ENCODE data around the gene POLE. TPM values are rescaled to one million over a fixed set of nuclear protein-coding genes. Genes with fewer than 3 reads are reported as not detected.

The POLE gene
- polyA plus RNA-seq, 3 donors, result 54.6 to 63.3 (median 62.3) TPM

- no peak for DNase-seq
Measured at GRCh38 chr12:132617822-132618682, 69.1 kb downstream of the POLE start.

GRCh38 chr12:132617135-132617701, 69.9 kb downstream of the POLE start:
- no peak for DNase-seq

DNA sequence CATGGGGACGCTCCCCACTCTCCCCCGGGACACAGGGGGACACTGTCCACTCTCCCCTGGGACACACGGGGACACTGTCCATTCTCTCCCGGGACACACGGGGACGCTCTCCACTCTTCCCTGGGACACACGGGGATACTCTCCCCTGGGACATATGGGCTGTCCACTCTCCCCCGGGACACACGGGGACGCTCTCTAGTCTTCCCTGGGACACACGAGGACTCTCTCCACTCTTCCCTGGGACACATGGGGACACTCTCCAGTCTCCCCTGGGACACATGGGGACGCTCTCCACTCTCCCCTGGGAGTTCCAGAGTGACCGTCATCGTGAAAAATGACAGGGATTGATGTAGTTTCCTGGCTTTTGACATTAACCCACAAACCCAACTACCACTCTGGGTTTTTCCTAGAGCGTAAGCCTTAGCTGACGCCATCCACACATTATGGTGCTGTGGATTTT, 71.5 kb downstream of the POLE start:
- no peak for DNase-seq

DNA sequence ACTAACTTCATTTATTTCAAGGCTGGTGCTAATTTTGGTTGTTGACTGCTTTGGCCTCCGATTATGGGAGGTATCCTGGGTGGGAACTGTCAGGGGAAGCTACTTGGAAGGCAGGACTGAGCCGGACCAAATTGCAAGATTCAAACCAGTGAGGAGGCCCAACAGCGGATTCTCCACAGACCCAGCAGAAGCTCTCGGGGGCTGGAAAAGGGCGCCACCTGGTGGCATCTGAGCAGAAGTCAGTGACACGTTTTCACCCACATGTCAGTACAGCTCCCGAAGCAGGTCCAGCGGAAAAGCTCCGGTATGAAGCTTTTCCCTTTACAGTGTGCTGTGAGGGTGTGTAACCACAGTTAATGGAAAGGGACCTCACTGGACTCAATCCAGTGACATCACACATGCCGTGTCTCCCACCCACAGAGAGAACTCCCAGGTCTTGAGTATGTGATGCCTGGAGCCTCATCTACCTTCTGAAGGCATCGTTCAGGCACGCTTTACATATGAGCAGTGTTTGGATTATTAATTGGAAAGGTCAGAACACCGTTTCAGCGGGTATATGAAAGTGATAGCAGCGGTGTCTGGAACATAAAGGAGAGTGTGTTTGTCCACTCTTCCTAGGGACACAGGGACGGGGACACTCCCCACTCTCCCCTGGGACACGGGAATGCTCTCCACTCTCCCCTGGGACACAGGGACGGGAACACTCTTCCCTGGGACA, 72.1 kb downstream of the POLE start:
- peak; percentile 86 for DNase-seq

DNA sequence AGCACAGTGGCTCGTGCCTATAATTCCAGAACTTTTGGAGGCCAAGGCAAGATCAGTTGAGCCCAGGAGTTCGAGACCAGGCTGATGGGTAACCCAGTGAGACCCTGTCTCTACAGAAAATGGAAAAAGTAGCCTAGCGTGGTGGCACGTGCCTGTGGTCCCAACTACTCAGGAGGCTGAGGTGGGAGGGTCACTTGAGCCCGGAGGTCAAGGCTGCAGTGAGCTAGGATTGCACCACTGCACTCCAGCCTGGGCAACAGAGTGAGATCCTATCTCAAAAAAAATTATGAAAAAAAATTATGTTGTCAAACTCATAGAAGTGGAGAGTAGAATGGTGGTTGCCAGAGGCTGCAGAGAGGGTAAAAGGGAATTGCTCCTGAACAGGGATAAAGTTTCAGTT, 73.1 kb downstream of the POLE start:
- no peak for DNase-seq

DNA sequence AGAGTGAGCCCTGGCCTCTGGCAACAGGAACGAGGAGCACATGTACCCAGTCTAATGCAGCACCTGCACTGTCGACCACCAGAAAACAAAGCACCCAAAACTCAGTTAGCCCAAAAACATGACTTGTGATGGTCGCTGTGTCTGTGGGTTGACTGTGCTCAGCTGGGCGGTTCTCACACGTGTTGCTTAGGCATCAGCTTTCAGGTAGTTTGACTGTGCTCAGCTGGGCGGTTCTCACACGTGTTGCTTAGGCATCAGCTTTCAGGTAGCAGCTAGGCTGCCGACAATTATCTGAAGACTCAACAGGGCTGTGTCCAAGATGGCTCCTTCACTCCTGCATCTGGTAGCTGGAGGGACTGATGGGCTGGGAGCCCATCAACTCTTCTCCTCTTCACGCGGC, 75.5 kb downstream of the POLE start:
- DNase-seq, result no peak

GRCh38 chr12:132610866-132611602, 76.1 kb downstream of the POLE start:
- DNase-seq, result no peak

- no peak for DNase-seq
Measured at GRCh38 chr12:132610051-132610759, 76.9 kb downstream of the POLE start, which contains the start of gene LRCOL1. Gene LRCOL1, minus strand, starts transcription at chr12:132610582. Its CDS starts 4,331 bp downstream, at chr12:132606251.

DNA sequence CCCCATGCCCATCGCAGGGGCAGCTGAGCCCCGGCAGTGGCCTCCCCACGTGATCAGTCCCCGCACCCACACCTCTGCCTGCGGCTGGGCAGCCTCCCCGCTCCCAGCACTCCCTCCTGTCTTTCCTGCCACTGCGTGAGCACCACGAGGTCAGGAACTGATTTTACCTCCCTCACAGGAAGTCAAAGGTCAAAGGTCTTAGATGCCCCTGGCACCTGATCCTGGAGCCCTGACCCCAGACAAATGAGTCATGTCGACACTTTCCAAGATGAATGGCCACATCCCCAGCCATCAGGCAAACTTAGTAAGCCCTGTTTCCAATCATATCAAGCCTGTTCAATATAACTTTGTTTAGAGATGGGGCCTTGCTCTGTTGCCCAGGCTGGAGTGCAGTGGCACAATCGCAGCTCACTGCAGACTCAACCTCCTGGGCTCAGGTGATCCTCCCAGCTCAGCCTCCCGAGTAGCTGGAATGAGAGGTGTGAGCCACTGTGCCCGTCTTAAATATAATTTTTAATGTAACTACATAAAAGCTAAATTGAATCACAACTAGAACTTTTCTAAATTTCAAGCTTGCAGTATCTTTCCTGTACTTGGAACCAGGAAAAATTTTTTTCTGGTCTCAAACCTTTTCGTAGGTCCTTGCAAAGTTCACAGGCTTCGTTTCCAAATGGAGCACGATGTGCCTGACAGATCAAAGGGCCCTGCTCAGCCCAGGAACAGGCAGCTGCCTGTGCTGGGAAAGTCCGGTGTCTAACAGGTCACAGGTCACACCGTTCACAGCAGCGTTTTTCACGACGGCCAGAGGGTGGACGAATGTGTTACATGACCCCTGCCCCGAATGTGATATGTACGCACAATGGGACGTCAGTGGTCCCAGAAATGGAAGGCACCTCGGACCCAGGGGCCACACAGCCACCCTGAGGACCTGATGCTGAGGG, 78.6 kb downstream of the POLE start:
- no peak for DNase-seq

GRCh38 chr12:132606927-132607326, 80.2 kb downstream of the POLE start:
- no peak for DNase-seq

GRCh38 chr12:132606466-132606865, 80.7 kb downstream of the POLE start:
- no peak for DNase-seq

- no peak for DNase-seq
Measured at GRCh38 chr12:132605892-132606291, 81.2 kb downstream of the POLE start.

- DNase-seq, result no peak
Measured at GRCh38 chr12:132604668-132605441, 82.3 kb downstream of the POLE start.

DNA sequence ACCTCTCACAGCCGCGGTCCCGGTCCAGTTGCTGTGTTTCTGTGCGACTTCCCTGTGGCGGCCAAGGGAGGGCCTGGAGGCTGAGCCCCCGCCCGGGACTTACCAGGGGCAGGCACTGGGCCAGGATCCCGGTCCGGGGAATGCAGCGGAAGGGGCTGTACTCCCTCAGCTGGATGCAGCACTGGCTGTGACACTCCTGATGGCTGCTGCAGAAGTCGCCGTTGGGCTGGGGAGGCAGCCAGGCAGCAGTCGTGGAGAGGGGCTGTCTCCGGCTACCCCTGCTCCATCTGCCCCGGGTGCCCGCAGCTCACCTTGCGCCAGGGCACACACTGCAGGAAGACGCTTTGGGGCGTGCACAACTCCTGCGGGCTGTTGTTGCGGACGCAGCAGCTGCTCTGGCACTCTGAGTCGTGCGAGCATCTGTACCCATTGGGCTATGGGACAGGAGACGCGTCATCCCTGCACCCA, 83.0 kb downstream of the POLE start:
- no peak for DNase-seq

GRCh38 chr12:132603240-132604150, 83.6 kb downstream of the POLE start:
- no peak for DNase-seq

DNA sequence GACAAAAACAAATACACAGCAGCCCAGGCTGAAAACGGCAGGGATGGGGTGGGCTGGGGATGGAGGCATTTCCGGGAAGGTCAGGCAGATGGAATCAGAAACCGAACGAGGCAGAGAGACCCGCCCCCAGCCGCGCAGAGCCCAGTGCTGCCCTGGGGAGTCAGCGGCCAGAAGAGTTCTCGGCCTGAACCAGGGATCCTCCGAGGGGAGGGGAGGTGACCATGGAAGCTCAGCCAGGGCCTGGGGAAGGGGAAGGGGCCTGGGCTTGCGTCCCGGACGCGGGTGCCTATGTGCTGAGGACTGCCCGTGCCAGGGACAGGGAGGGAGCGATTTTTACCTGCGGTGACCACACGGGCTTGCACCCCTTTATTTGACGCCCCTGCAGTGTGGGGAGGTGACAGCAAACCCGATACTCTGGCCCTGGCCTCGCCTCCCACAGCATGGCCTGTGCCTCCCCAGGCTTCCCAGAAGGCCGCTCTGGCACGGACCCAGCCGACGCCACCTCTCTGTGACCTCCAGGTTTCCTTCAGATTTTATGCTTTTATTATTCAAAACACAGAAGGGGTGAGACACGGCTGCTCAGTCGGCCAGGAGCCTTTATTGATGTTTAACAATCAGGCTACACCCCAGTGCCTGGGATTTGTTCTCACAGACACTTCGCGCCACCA, 84.4 kb downstream of the POLE start:
- DNase-seq, result peak; percentile 81

- no peak for DNase-seq
Measured at GRCh38 chr12:132601171-132601883, 85.8 kb downstream of the POLE start.
